Stomach (tissue), 4 donors: ENCODE measurements around the gene PRKG2.

Source experiments
- CTCF ChIP-seq, 7 experiments: fragments of 450-650 bp in 4 of 7; fragments of 200-600 bp in 3 of 7; sonication (generic) in 3 of 7; IDR thresholded peaks; one replicate each; pipeline ENCODE4 v1.5.1; 2016 to 2019; ENCODE audit warnings: antibody characterized with exemption in 7 of 7, control low read depth in 2 of 7, mild to moderate bottlenecking in 1 of 7
- EP300 ChIP-seq: sonication (generic); formaldehyde crosslinking; IDR thresholded peaks from one replicate; pipeline ENCODE4 v1.6.1; 2017; ENCODE audit warnings: antibody characterized with exemption
- POLR2A ChIP-seq, 4 donors: fragments of 450-650 bp; IDR thresholded peaks; one replicate each; pipeline ENCODE4 v1.6.1; 2016; ENCODE audit warnings: antibody characterized with exemption in 4 of 4, control low read depth in 2 of 4, mild to moderate bottlenecking in 1 of 4, moderate library complexity in 1 of 4
- POLR2AphosphoS5 ChIP-seq, 3 donors: sonication (generic); formaldehyde crosslinking; IDR thresholded peaks; one replicate each; pipeline ENCODE4 v1.6.1; 2016; ENCODE audit warnings: antibody characterized with exemption in 3 of 3

GRCh38 chr4:81257021-81257420 lies 42.0 kb upstream of the PRKG2 start:
- no peak for TF ChIP-seq POLR2AphosphoS5 (IDR thresholded peaks at IDR 0.05)
- no peak for TF ChIP-seq CTCF (IDR thresholded peaks at IDR 0.05)
- TF ChIP-seq EP300, result no peak
- TF ChIP-seq POLR2A (IDR thresholded peaks at IDR 0.05), result no peak
